Lower lobe of right lung (tissue), 2 donors: ENCODE measurements around the gene CD58. TPM values are rescaled to one million over a fixed set of nuclear protein-coding genes. Genes with fewer than 3 reads are reported as not detected.

Experiments used
- ATAC-seq, 2 donors: fragments of 200-7000 bp; cut with Tn5 transposase; one replicate each; pipeline ENCODE4 v1.9.1; 2020 to 2022; ENCODE audit warnings: mild to moderate bottlenecking in 2 of 2, moderate library complexity in 2 of 2
- DNase-seq: peaks from one replicate; pipeline ENCODE4 v3.0.0-alpha.2; 2020
- H3K27ac ChIP-seq: fragments of 200-600 bp; one replicate; pipeline ENCODE4 v1.8.0; 2022
- H3K27me3 ChIP-seq: fragments of 200-600 bp; one replicate; pipeline ENCODE4 v1.8.0; 2022; ENCODE audit warnings: low read depth
- H3K36me3 ChIP-seq: fragments of 200-600 bp; one replicate; pipeline ENCODE4 v1.8.0; 2022; ENCODE audit warnings: mild to moderate bottlenecking
- H3K4me1 ChIP-seq: fragments of 200-600 bp; one replicate; pipeline ENCODE4 v1.8.0; 2022
- H3K4me3 ChIP-seq: fragments of 200-600 bp; one replicate; pipeline ENCODE4 v1.8.0; 2022; ENCODE audit warnings: mild to moderate bottlenecking
- H3K9me3 ChIP-seq: fragments of 200-600 bp; one replicate; pipeline ENCODE4 v1.8.0; 2022
- CTCF ChIP-seq: fragments of 200-600 bp; IDR thresholded peaks from one replicate; pipeline ENCODE4 v1.8.0; 2022; ENCODE audit warnings: antibody characterized with exemption, mild to moderate bottlenecking
- intact Hi-C: fragments of 100-400 bp; cut with DNase I; formaldehyde crosslinking; loops from one replicate; pipeline ENCODE4 v1.11.0; 2022
- total RNA-seq: library from RNA; stranded (reverse); fragmentation: NEBNext Ultra II Directional; extraction: Animal tissue kit (Norgen Biotek cat#: 25700); gene quantifications from one replicate; pipeline ENCODE4 v1.2.1, GENCODE V29; 2021
- donor health status: DM: no; HTN: yes; CAD: no; lungs with severe emphysema.

CD58 gene
- total RNA-seq, 1 donor from 2014 or later: 39.5 TPM

DNA sequence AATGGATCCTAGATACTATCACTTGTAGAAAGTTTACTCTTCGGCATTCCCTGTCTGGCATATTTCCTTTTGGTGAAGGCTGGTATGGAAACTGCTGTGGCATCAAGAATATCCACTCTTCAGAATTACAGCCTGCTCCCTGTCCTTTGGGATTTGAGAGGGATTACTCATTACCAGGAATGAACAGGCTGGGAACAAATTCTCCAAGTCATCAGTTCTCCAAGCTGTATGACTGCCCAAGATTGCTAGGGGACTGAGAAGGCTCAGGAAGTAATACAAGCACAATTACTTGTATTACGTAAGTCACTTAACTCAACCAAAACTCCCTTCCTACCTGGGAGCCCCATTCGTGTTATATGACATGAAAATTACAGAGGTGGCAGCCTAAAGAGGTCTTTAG lies 49.6 kb downstream of the CD58 start:
- intact Hi-C loops: no loop called here
- Histone ChIP-seq H3K27me3 (no peaks in the 10 kb centered on the region), H3K4me1 (peaks cover 7% of the 10 kb centered on the region), H3K27ac (no peak overlapping the region), H3K4me3 (no peak overlapping the region), H3K9me3 (no peaks in the 10 kb centered on the region), H3K36me3 (peaks cover 11% of the 10 kb centered on the region)
- ATAC-seq (peak; percentile 59 to 82), DNase-seq (no peak)
- no peak for TF ChIP-seq CTCF

DNA sequence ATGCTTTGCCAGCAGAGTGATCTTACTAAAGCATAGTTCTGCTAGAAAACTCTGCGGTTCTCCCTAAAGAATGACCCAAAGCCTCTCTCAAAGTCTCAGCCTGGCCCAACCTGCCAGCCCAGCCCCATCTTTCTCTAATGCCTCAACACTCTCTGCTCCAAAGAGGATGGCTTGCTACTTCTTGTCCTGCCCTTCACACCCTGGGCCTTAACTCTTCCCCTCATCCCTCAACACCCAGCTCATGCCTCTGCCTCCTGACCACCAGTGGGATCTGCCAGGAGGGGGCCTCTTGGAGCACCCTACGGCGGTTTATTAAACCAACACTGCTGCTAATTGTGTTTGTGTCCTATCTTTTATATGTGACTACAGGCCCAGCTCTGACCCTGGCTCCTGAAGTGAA lies 52.4 kb downstream of the CD58 start:
- no peak overlapping the region for H3K27ac ChIP-seq
- peaks cover 9% of the 10 kb centered on the region for H3K4me1 ChIP-seq
- TF ChIP-seq CTCF: no peak
- intact Hi-C loops: no loop called here
- DNase-seq (no peak), ATAC-seq (no peak)
- no peaks in the 10 kb centered on the region for H3K9me3 ChIP-seq
- H3K36me3 ChIP-seq: peaks cover 11% of the 10 kb centered on the region
- H3K4me3 ChIP-seq: no peak overlapping the region
- H3K27me3 ChIP-seq: no peaks in the 10 kb centered on the region

GRCh38 chr1:116516631-116517030 lies 54.2 kb downstream of the CD58 start:
- H3K27me3 ChIP-seq: no peaks in the 10 kb centered on the region
- peaks cover 11% of the 10 kb centered on the region for H3K36me3 ChIP-seq
- H3K4me1 ChIP-seq: peaks cover 9% of the 10 kb centered on the region
- H3K4me3 ChIP-seq: no peak overlapping the region
- intact Hi-C loops: no loop called here
- TF ChIP-seq CTCF: no peak
- no peak overlapping the region for H3K27ac ChIP-seq
- DNase-seq: no peak
- no peak for ATAC-seq
- no peaks in the 10 kb centered on the region for H3K9me3 ChIP-seq

DNA sequence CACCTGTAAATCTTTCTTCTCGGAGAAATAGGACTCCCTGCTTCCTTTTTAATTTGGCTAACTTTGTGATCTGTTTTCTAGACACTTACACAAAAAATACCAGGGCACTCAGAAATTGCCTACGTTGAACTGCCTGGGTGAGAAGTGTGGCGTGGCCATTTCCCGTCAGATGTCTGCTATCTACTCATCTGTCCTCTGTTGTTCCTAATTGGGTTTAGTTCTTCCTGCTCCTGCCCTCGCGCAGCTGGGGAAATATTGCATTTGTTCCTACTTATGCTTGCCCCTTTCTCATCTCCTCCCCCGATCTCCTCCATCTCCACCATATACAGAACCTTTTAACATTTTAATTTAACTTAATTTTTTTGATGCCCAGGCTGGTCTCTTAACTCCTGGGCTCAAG lies 55.1 kb downstream of the CD58 start:
- TF ChIP-seq CTCF: no peak
- no peak overlapping the region for H3K4me3 ChIP-seq
- H3K27me3 ChIP-seq: no peaks in the 10 kb centered on the region
- H3K9me3 ChIP-seq: no peaks in the 10 kb centered on the region
- H3K4me1 ChIP-seq: peaks cover 4% of the 10 kb centered on the region
- H3K36me3 ChIP-seq: peaks cover 11% of the 10 kb centered on the region
- no peak for DNase-seq
- H3K27ac ChIP-seq: peak overlapping the region; percentile 79
- intact Hi-C loops: no loop called here
- peak; percentile 42 to 55 for ATAC-seq

GRCh38 chr1:116514708-116515525 lies 55.9 kb downstream of the CD58 start:
- H3K27ac ChIP-seq: peak overlapping the region; percentile 79
- H3K4me1 ChIP-seq: peaks cover 4% of the 10 kb centered on the region
- H3K4me3 ChIP-seq: no peak overlapping the region
- DNase-seq (peak; percentile 65), ATAC-seq (peak; percentile 75 to 78)
- TF ChIP-seq CTCF: no peak
- H3K36me3 ChIP-seq: peaks cover 11% of the 10 kb centered on the region
- H3K9me3 ChIP-seq: no peaks in the 10 kb centered on the region
- intact Hi-C loops: no loop called here
- H3K27me3 ChIP-seq: no peaks in the 10 kb centered on the region
